ENCODE measurements around the gene DHCR7.

DHCR7 gene

DNA sequence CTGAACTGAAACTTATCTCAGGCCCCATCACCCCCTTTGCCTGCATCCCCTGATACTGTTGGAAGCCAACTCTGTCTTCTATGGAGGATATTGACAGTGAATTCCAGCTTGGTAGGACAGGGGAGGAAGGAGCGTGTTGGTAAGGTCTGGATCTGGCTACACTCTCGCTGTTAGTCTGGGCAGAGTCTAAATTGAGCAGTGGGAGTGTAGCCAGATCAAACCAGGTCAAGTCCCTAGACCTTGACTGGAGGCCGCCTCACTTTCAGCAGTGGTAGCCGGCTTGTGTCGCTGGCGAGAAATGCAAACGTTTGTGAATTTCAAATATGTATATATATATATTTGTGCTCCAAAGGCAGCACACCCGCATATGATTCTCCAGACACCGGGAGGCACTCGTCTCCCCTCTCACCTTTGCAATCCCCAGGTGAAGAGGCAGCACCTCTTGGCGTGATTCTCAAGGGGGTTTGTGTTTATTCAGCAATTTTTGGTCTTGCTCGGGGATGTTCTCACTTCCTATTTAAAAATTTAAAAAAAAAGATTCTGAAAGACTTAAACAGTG lies 26.7 kb downstream of the DHCR7 start:
- in situ Hi-C loops (cut with MboI; ENCODE audit: low sequenced_read_pairs): no loop called here

DNA sequence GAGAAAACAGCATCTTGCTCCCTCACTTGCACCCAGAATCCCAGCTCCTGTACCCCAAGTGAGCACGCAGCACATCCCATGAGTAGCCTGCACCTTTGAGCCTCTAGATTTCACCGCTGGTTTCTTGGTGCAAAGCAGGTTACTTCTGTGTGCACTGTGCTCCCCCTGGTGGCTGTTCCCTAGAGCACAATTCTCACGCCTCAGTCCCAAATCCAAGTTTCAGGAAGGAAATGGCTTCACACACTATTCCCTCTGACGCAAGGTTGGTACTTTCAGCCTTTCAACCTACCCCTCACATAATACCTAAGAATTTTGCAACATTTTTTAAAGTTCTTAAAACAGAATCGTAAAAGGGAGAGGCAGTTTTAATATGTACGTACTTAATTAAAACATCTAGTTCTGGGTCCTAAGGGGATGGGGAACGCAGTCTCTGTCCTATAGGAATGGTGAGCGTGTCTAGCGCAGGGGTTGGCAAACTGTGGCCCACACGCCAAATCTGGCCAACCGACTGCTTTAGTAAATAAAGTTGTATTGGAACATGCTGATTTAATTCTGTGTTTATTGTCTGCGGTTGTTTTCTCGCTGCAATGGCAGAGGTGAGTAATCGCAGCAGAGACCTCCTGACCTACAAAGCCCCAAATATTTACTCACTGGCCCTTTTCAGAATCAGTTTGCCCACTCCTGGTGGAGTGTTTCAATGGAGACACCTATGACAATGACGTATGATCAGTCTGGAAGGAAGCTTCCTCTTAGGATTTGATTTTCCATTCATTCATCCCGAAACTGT lies 27.5 kb downstream of the DHCR7 start:
- in situ Hi-C loops (cut with MboI; ENCODE audit: low sequenced_read_pairs): no loop called here

DNA sequence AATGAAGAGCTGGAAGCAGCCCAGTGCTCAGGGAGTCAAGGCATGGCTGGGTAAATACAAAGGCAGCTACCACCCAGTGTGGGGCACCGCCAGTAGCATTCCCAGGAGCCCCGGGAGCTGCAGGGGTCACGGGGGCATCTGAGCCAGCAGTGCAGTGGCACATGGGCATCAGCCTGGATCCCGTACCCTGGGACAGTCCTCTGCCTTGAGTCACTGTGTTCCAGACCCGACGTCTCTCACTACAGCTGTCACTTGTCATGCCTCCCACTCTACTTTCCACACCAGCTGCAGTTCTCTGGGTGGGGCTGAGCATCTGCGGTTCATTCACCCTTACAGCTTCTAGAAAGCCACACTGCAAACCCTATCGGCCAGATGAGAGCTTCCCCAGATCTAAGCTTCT lies 29.6 kb downstream of the DHCR7 start:
- in situ Hi-C loops (cut with MboI; ENCODE audit: low sequenced_read_pairs): no loop called here

DNA sequence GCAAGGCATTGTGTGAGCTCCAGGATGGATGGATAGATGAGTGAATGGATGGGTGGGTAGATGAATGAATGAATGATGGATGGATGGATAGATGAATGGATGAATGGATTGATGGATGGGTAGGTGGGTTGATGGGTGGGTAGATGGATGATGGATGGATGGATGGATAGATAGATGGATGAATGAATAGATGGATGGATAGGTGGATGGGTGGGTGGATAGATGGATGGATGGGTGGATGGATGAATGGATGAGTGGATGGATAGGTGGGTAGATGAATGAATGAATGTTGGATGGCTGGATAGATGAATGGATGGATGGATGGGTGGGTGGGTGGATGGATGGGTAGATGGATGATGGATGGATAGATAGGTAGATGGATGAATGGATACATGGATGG lies 33.5 kb downstream of the DHCR7 start:
- in situ Hi-C loops (cut with MboI; ENCODE audit: low sequenced_read_pairs): no loop called here

DNA sequence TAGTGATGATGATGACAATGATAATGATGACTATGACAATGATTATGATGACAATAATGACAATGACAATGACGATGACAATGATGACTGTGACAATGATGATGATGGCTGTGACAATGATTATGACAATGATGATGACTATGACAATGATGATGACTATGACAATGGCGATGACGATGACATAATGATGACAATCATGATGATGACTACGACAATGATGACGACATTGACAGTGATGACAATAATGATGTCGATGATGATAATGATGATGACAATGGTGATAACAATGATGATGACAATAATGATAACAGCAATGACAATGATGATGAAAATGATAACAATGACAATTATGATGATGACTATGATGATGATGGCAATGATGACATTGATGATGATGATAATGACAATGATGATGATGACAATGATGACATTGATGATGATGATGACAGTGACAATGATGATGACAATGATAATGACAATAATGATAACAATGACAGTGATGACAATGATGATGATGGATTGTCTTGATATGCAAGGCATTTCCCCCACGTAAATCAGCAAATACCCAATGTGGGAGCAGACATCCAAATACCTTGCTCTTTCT lies 37.7 kb downstream of the DHCR7 start:
- in situ Hi-C loops (cut with MboI; ENCODE audit: low sequenced_read_pairs): no loop called here

DNA sequence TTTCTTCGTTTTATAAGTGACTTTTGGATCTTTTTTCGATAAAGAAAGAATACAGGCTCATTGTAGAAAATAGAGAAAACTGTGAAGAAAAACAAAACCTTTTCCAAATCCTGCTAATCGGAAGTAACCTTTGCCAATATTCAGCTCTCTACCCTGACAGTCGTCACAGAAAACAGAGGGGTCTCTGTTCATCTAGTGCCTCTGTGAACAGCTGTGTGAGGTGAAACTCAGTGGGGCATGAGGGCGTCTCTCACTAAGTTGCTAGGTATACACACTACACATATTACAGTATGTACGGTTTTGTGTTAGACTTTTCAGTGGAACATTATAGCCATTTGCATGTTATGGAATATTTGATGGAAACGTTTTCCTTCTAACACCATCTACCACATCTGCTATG lies 39.4 kb downstream of the DHCR7 start:
- in situ Hi-C loops (cut with MboI; ENCODE audit: low sequenced_read_pairs): no loop called here

DNA sequence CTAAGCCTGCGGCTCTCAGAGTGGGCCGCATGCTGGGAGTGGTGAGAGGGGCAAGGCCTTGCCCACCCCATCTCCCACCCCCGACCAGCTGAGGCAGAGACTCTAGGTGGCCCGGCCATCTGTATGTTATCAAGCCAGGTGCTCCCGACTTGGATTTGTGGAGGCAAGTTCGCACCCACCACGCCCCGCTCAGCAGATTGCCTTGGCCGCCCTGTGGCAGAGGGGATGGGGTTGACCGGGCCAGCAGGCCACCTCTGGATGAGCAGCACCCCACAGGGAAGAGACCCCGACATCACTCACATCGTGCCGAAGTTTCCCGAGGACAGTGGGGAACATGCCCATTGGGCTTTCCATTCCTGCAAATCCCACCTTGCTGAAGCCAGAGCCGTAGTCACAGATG lies 40.8 kb downstream of the DHCR7 start:
- in situ Hi-C loops (cut with MboI; ENCODE audit: low sequenced_read_pairs): no loop called here

DNA sequence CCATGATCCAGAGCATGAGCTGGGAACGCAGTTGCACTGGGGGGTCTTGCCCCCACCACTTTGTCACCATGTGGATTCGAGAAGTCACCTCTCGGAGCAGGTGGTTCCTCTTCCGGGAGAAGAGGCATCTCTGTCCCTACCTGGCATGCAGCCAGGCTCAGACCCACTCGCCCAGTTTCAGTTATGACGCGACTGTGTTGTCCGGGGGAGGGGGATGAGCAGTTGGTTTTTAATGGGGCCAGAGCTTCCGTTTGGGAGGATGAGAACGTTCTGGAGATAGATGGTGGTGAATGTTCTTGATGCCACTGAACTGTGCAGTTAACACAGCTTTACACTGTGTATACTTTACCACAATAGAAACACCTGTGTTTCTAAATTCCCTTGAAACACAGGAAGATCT lies 41.5 kb downstream of the DHCR7 start:
- in situ Hi-C loops (cut with MboI; ENCODE audit: low sequenced_read_pairs): no loop called here

DNA sequence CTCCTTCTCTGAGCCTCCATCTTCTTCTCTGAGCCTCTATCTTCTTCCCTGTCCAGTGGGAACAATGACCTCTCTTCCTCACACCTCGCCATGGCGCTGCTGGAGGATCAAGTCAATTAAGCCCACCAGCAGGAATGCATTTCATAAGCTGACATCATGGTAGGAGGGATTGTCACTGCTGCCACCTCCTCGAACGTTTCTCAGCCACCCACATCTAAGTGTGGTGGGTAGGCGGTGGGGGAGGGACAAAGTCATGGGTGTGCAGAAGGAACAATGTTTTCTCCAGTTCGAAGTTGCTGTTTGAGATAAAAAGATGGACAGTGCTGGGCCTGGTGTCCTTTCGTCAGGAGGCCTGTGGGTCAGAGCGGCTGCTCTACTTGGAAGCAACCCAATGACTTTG lies 44.0 kb downstream of the DHCR7 start:
- in situ Hi-C loops (cut with MboI; ENCODE audit: low sequenced_read_pairs): no loop called here

DNA sequence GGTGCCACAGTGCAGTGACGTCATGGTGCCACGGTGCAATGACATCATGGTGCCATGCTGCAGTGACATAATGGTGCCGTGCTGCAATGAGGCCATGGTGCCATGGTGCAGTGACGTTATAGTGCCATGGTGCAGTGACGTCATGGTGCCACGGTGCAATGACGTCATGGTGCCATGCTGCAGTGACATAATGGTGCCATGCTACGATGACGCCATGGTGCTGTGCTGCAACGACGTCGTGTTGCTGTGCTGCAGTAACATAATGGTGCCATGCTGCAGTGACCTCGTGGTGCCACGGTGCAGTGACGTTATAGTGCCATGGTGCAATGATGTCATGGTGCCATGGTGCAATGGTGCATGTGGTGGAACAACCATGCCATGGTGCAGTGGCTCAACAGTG lies 45.3 kb downstream of the DHCR7 start:
- in situ Hi-C loops (cut with MboI; ENCODE audit: low sequenced_read_pairs): no loop called here

DNA sequence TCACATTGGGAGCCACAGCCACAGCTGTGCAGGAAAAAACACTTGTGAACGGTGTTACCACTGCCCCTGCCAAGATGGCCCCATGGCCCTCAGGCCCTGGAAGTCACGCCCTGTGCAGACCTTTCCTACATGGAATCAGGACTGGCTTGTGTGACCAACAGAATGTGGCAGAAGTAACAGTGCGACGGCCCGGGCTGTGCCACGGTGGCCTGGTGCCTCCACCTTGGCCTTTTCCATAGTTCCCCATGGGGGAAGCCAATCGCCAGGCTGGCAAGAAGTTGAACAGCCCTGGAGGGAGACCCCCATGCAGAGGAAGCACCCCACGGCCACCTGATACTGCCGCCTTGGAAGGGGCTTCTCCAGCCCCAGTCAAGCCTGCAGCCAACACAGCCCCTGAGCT lies 48.0 kb downstream of the DHCR7 start:
- in situ Hi-C loops (cut with MboI; ENCODE audit: low sequenced_read_pairs): no loop called here

DNA sequence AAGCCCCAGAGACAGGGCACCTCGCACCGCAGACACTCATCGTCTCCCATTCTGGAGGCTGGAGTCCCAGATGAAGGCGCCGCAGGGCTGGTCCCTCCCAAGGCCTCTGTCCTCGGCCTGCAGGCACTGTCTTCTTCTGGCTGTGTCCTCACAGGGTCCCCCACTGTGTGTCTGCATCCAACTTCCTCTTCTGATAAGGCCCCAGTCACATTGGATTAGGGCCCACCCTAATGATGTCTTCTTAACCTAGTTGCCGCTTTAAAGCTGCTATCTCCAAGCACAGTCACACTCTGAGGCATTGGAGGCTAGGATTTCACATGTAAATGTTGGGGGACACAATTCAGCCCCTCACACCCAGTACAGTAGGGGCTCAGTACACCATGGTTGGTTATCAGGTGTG lies 48.9 kb downstream of the DHCR7 start:
- in situ Hi-C loops (cut with MboI; ENCODE audit: low sequenced_read_pairs): no loop called here

DNA sequence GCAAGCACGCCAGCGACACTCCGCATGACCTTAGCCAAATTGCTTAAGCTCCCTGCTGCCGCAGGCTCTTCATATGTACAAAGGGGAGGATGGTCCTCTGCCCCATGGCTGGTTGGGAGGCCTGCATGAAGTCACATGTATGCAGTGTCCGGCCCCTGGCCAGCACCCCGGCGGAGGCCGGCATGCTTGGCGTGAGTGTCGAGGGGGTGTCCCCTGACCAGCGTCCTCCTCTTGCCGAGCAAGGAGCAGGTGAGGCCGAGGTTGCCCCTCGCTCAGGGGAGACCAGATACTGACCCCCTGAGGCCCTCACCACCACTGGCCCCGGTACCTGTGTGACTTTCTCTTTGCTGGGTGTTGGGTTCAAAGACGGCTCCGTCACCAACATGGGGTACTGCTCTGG lies 50.2 kb downstream of the DHCR7 start:
- in situ Hi-C loops (cut with MboI; ENCODE audit: low sequenced_read_pairs): no loop called here

DNA sequence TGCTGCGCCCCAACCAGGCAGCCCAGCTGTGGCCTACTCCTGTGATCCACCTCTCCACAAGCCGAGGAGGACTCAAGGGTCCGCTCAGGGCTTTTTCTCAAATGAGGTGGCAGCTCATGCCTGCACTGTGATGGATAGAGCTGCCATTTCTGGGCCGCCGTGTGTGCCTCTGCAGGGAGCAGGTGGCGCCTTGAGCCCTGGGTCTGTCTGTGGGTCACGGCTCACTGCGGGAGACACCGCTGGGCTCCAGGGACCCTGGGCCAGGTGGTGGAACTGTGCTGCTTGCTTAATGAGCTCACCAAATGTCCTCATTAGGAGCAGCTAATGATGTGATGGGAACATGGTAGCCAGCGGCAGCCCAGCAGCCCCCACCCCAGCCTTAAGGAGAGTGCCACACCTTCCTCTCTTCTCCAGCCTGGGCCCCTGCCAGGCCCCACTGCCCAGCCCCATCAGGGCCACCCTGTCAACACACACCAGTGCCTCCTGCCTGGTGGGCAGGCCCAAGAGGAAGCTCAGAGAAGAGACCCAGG lies 50.8 kb downstream of the DHCR7 start:
- in situ Hi-C loops (cut with MboI; ENCODE audit: low sequenced_read_pairs): no loop called here

DNA sequence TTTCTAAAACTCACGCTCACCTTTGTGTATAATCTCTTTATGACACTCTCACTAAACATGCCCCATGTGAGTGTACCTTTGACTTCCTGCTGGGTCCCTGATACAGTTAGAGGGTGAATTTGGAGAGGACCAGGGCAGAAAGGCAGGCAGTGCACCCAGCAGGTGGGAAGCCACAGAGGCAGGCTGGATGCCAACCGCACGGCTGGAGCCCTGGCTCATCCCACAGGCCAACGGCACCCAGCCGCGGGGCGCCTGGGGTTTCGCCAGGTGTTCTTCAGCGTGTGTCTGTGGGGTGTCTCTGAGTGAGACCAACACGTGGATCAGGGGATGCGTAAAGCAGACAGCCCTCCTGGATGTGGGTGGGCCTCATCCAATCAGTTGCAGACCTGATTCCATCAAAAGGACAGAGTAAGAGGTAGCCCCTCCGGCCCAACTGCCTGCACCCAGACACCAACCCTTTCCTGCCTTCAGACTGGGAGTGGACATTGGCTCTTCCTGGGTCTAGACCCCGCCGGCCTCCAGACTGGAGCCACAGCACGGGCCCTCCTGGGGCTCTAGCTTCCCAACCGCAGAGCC lies 51.6 kb downstream of the DHCR7 start:
- in situ Hi-C loops (cut with MboI; ENCODE audit: low sequenced_read_pairs): no loop called here

DNA sequence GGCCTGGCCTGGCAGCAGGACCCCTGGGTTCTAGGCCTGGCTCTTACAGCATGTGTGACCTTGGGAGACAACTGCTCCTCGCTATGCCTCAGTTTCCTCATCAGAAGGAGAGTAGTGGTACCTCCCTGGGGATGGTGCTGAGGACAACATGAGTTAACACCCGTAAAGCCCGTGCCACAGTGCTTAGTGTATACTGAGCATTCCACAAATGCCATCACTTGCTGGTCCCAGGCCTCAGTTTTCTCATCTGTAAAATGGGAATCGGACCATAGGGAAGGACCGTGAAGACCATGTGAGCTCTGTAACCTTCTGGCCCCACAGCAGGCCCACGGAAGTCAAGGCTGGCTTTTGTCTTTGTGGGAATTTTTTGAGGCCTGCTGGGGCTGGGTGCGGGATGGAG lies 52.4 kb downstream of the DHCR7 start:
- in situ Hi-C loops (cut with MboI; ENCODE audit: low sequenced_read_pairs): no loop called here

DNA sequence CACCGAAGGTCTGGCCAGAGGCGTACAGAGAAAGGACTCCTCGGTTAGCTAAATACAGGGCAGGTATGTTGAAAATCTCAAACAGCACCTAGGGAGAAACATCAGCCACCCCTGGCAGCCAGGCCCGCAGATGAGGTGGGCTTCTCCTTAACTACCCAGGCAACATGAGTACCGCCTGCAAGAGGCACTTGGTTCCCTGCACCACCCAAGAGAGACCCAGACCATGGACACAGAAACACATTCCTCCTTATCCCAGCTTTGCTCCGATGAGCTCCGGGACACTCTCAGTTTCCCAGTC lies 53.0 kb downstream of the DHCR7 start:
- in situ Hi-C loops (cut with MboI; ENCODE audit: low sequenced_read_pairs): no loop called here

DNA sequence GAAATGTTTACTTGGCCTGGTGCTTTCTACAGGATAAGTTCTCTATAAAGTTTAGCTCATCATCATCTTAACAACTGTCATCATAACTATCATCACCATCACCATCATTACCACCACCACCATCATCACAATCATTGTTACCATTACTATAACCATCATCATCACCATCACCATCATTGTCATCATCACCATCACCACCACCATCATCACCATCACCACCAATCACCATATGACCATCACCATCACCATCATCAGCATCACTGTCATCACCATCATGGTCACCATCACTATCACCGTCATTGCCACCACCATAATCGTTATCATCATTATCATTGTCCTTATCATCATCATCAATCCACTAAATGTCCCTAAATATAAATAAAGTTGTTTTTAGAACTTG lies 54.9 kb downstream of the DHCR7 start:
- in situ Hi-C loops (cut with MboI; ENCODE audit: low sequenced_read_pairs): no loop called here

DNA sequence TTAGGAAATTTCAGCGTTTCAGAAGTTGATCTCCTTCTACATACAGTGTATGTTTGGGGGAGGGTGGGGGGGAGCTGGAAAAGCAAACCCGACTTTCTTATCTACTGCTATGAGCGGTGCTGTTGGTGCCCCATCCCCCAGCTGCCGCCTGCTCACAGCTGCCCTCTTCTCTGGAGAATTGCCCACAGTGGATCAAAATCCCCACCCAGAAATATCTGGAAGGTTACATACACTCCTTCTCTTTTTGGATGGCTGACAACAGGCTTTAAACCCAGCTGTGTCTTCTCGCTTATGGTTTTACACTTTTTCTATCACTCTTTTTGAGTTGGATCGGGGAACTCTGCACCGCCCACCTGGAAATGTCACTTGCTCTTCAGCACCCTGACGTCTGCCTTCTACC lies 56.4 kb downstream of the DHCR7 start:
- in situ Hi-C loops (cut with MboI; ENCODE audit: low sequenced_read_pairs): no loop called here

DNA sequence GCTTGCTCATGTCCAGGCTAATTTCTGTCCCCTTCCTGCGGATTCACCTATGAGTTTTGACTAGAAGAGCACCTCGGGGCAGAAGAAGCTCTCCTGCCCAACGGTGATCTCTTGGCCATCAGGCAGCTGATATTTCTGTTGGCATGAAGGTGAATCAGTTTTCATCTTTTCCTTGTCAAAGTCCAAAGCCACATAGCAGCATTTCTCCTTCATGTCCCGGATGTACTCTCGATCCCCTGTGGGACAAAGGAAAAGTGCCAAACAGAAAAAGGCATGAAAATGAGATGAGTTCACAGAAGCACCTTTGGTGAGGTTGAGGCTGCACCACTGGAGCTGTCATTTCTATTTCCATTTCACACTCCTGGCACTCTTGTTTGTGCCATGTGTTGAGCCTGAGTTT lies 56.8 kb downstream of the DHCR7 start:
- in situ Hi-C loops (cut with MboI; ENCODE audit: low sequenced_read_pairs): no loop called here

DNA sequence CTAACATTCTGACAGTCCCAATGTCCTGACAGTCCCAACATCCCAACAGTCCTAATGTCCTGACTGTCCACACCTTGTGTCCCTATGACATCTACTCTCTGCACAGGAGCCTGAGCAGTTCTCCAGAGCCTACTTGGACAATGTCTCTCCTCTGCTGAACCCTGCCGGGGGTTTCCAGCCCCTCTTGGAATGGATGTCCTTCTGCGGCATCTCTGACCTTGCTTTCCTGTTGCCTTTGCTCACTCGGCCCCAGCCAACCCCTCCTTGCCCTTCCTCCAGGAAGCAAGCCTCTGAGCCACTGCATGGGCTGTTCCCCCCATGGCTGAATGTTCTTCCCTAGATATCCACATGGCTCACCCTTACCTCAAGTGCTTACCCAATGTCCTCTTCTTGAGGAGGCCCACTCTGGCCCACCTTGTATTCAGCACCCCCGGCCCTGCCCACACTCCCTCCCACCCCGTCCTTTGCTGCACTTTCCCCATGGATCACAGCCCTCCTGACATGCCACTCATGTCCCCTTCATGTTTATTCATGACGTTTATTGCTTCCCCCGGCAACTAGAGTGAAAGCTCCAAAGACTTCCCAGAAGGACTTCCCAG lies 59.5 kb downstream of the DHCR7 start:
- in situ Hi-C loops (cut with MboI; ENCODE audit: low sequenced_read_pairs): no loop called here
